Loucy (cell line): ENCODE data around the gene B4GALNT1.

Experiments used
- H2AFZ ChIP-seq: fragments of 200-600 bp; sonication (generic); 2 replicates; pipeline ENCODE4 v1.6.0; 2016; ENCODE audit warnings: antibody characterized with exemption, mild to moderate bottlenecking, low read length, moderate library complexity
- H3F3A ChIP-seq: fragments of 200-600 bp; 2 replicates; pipeline ENCODE4 v1.6.0; 2016; ENCODE audit warnings: antibody characterized with exemption, low read depth, mild to moderate bottlenecking
- H3K27me3 ChIP-seq: fragments of 200-600 bp; sonication (generic); 2 replicates; pipeline ENCODE4 v1.6.1; 2014; ENCODE audit warnings: low read length, mild to moderate bottlenecking; ENCODE audit not compliant: insufficient read depth, poor library complexity, severe bottlenecking
- H3K36me3 ChIP-seq: fragments of 200-600 bp; sonication (generic); 2 replicates; pipeline ENCODE4 v1.6.1; 2016; ENCODE audit warnings: low read length; ENCODE audit not compliant: insufficient read depth
- H3K4me1 ChIP-seq: fragments of 200-600 bp; sonication (generic); 2 replicates; pipeline ENCODE4 v1.5.1; 2014; ENCODE audit warnings: low read length, mild to moderate bottlenecking; ENCODE audit not compliant: insufficient read depth, poor library complexity, severe bottlenecking
- H3K4me2 ChIP-seq: fragments of 200-600 bp; sonication (generic); 2 replicates; pipeline ENCODE4 v1.6.0; 2014; ENCODE audit warnings: antibody characterized with exemption, low read length, low read depth, mild to moderate bottlenecking; ENCODE audit not compliant: poor library complexity, severe bottlenecking
- H3K4me3 ChIP-seq: fragments of 200-600 bp; sonication (generic); 2 replicates; pipeline ENCODE4 v1.5.1; 2014; ENCODE audit warnings: low read length, mild to moderate bottlenecking, mixed read lengths; ENCODE audit not compliant: poor library complexity, severe bottlenecking
- H3K79me2 ChIP-seq: fragments of 200-600 bp; sonication (generic); 2 replicates; pipeline ENCODE4 v1.6.1; 2014; ENCODE audit warnings: low read length; ENCODE audit not compliant: insufficient read depth
- H3K9ac ChIP-seq: fragments of 200-600 bp; sonication (generic); 2 replicates; pipeline ENCODE4 v1.6.0; 2014; ENCODE audit warnings: mild to moderate bottlenecking, low read depth, low read length, moderate library complexity; ENCODE audit not compliant: poor library complexity, severe bottlenecking
- H3K9me2 ChIP-seq: fragments of 200-600 bp; sonication (generic); replicated peaks from 2 replicates; pipeline ENCODE4 v1.6.1; 2016; ENCODE audit warnings: low read depth, low read length, mixed read lengths
- H3K9me3 ChIP-seq: fragments of 200-600 bp; sonication (generic); 2 replicates; pipeline ENCODE4 v1.6.1; 2014; ENCODE audit warnings: mild to moderate bottlenecking, antibody characterized with exemption, low read length, low read depth; ENCODE audit not compliant: insufficient read depth
- H4K20me1 ChIP-seq: fragments of 200-600 bp; sonication (generic); 2 replicates; pipeline ENCODE4 v1.6.0; 2014; ENCODE audit warnings: antibody characterized with exemption, low read length, mild to moderate bottlenecking; ENCODE audit not compliant: insufficient read depth, poor library complexity, severe bottlenecking
- CTCF ChIP-seq: fragments of 200-600 bp; sonication (generic); conservative IDR thresholded peaks from 2 replicates; pipeline ENCODE4 v1.5.1; 2014; ENCODE audit warnings: mild to moderate bottlenecking, antibody characterized with exemption, low read length
- EZH2phosphoT487 ChIP-seq: fragments of 200-600 bp; IDR thresholded peaks from 2 replicates; pipeline ENCODE4 v1.6.1; 2018; ENCODE audit warnings: antibody characterized with exemption, mild to moderate bottlenecking, moderate library complexity, borderline replicate concordance

The B4GALNT1 gene

GRCh38 chr12:57586832-57587429, 46.1 kb downstream of the B4GALNT1 start:
- Histone ChIP-seq H2AFZ (no peak overlapping the region), H3K9ac (no peak overlapping the region), H3K79me2 (peaks cover 16% of the 10 kb centered on the region; the same call in 1 of the 2 replicates), H3K36me3 (no peaks in the 10 kb centered on the region), H3K9me2 (no peaks in the 10 kb centered on the region), H3K4me2 (no peak overlapping the region), H3K27me3 (no peaks in the 10 kb centered on the region), H4K20me1 (no peaks in the 10 kb centered on the region), H3K4me1 (peaks cover 16% of the 10 kb centered on the region), H3K4me3 (no peak overlapping the region), H3K9me3 (no peaks in the 10 kb centered on the region), H3F3A (no peaks in the 10 kb centered on the region)
- TF ChIP-seq EZH2phosphoT487 (no peak), CTCF (no peak)

- Histone ChIP-seq H3F3A (no peaks in the 10 kb centered on the region), H3K4me3 (no peak overlapping the region), H3K9me3 (no peaks in the 10 kb centered on the region), H4K20me1 (no peaks in the 10 kb centered on the region), H3K4me2 (no peak overlapping the region), H3K36me3 (no peaks in the 10 kb centered on the region), H2AFZ (no peak overlapping the region), H3K27me3 (no peaks in the 10 kb centered on the region), H3K4me1 (peaks cover 11% of the 10 kb centered on the region), H3K9me2 (no peaks in the 10 kb centered on the region), H3K79me2 (peaks cover 8% of the 10 kb centered on the region; the same call in 1 of the 2 replicates), H3K9ac (no peak overlapping the region)
- TF ChIP-seq EZH2phosphoT487 (no peak), CTCF (no peak)
These were observed 46.9 kb downstream of the B4GALNT1 start for GRCh38 chr12:57586128-57586527.

GRCh38 chr12:57585156-57585555, 47.8 kb downstream of the B4GALNT1 start:
- no peaks in the 10 kb centered on the region for H3K27me3 ChIP-seq
- H3K4me2 ChIP-seq: no peak overlapping the region
- no peaks in the 10 kb centered on the region for H3K36me3 ChIP-seq
- H4K20me1 ChIP-seq: no peaks in the 10 kb centered on the region
- H3F3A ChIP-seq: no peaks in the 10 kb centered on the region
- no peaks in the 10 kb centered on the region for H3K9me2 ChIP-seq
- H3K4me3 ChIP-seq: no peak overlapping the region
- no peak overlapping the region for H2AFZ ChIP-seq
- no peak overlapping the region for H3K9ac ChIP-seq
- TF ChIP-seq EZH2phosphoT487 (no peak), CTCF (no peak)
- no peaks in the 10 kb centered on the region for H3K9me3 ChIP-seq
- H3K4me1 ChIP-seq: peaks cover 7% of the 10 kb centered on the region
- no peaks in the 10 kb centered on the region for H3K79me2 ChIP-seq
